Neural cell (in vitro differentiated cells): Measurements from ENCODE around the gene TAF6. TPM values are rescaled to one million over a fixed set of nuclear protein-coding genes. Genes with fewer than 3 reads are reported as not detected.

Experiments
- H2AFZ ChIP-seq: fragments of 200-600, 300-800 bp; sonication (generic), shearing (Covaris generic); 2 replicates; pipeline ENCODE4 v1.6.0; 2014; ENCODE audit warnings: low read depth, mild to moderate bottlenecking, antibody characterized with exemption, low read length, moderate library complexity
- H3F3A ChIP-seq: fragments of 200-600 bp; shearing (Covaris generic); 2 replicates; pipeline ENCODE4 v1.6.1; 2016; ENCODE audit warnings: mild to moderate bottlenecking, moderate library complexity, mixed read lengths, antibody characterized with exemption, low read length; ENCODE audit not compliant: insufficient read depth, poor library complexity, severe bottlenecking
- H3K27ac ChIP-seq: fragments of 200-600, 300-800 bp; sonication (generic), shearing (Covaris generic); 2 replicates; pipeline ENCODE4 v1.5.1; 2014; ENCODE audit warnings: mild to moderate bottlenecking, low read length, moderate library complexity
- H3K27me3 ChIP-seq: fragments of 300-800, 200-600 bp; sonication (generic), shearing (Covaris generic); 2 replicates; pipeline ENCODE4 v1.6.0; 2014; ENCODE audit warnings: mild to moderate bottlenecking, low read depth, low read length, moderate library complexity; ENCODE audit not compliant: insufficient read depth
- H3K36me3 ChIP-seq: fragments of 300-800, 200-600 bp; sonication (generic), shearing (Covaris generic); 2 replicates; pipeline ENCODE4 v1.5.1; 2014; ENCODE audit warnings: mild to moderate bottlenecking, antibody characterized with exemption, low read length, moderate library complexity; ENCODE audit not compliant: insufficient read depth
- H3K4me2 ChIP-seq: fragments of 300-800, 200-600 bp; sonication (generic), shearing (Covaris generic); 2 replicates; pipeline ENCODE4 v1.6.0; 2014; ENCODE audit warnings: mild to moderate bottlenecking, low read length
- H3K4me3 ChIP-seq: fragments of 300-800, 200-600 bp; sonication (generic), shearing (Covaris generic); 2 replicates; pipeline ENCODE4 v1.5.1; 2014; ENCODE audit warnings: mild to moderate bottlenecking, low read length, moderate library complexity
- H3K79me2 ChIP-seq: fragments of 200-600 bp; shearing (Covaris generic); replicated peaks from 2 replicates; pipeline ENCODE4 v1.6.0; 2014; ENCODE audit warnings: mild to moderate bottlenecking, low read length, moderate library complexity; ENCODE audit not compliant: insufficient read depth
- H3K9ac ChIP-seq: fragments of 300-800, 200-600 bp; sonication (generic), shearing (Covaris generic); 2 replicates; pipeline ENCODE4 v1.6.1; 2016; ENCODE audit warnings: mild to moderate bottlenecking, low read length, mixed read lengths
- H3K9me2 ChIP-seq: fragments of 200-600 bp; shearing (Covaris generic); 2 replicates; pipeline ENCODE4 v1.6.1; 2016; ENCODE audit warnings: mild to moderate bottlenecking, low read length, mixed read lengths; ENCODE audit not compliant: insufficient read depth
- H3K9me3 ChIP-seq: fragments of 200-600, 300-800 bp; sonication (generic), shearing (Covaris generic); 2 replicates; pipeline ENCODE4 v1.6.1; 2016; ENCODE audit warnings: mild to moderate bottlenecking, mixed run types, low read length, moderate library complexity, mixed read lengths
- H4K20me1 ChIP-seq: fragments of 200-600 bp; shearing (Covaris generic); 2 replicates; pipeline ENCODE4 v1.6.1; 2016; ENCODE audit warnings: mild to moderate bottlenecking, mixed run types; ENCODE audit not compliant: insufficient read depth
- CTCF ChIP-seq: fragments of 450-650 bp; IDR thresholded peaks from 2 replicates; pipeline ENCODE4 v1.5.1; 2014; ENCODE audit warnings: antibody characterized with exemption, mild to moderate bottlenecking, moderate library complexity; ENCODE audit not compliant: poor library complexity, severe bottlenecking
- EP300 ChIP-seq: fragments of 450-650 bp; conservative IDR thresholded peaks from 2 replicates; pipeline ENCODE4 v1.6.1; 2014; ENCODE audit warnings: antibody characterized with exemption, mild to moderate bottlenecking, moderate library complexity; ENCODE audit not compliant: poor library complexity, severe bottlenecking
- EZH2 ChIP-seq: fragments of 200-600, 300-800 bp; shearing (Covaris generic), sonication (generic); IDR thresholded peaks from 2 replicates; pipeline ENCODE4 v1.6.1; 2014; ENCODE audit warnings: antibody characterized with exemption, low read length, borderline replicate concordance, mild to moderate bottlenecking; ENCODE audit not compliant: insufficient read depth, poor library complexity, severe bottlenecking
- MXI1 ChIP-seq: fragments of 450-650 bp; conservative IDR thresholded peaks from 2 replicates; pipeline ENCODE4 v1.6.1; 2014; ENCODE audit warnings: antibody characterized with exemption, mild to moderate bottlenecking; ENCODE audit not compliant: poor library complexity, severe bottlenecking
- POLR2AphosphoS5 ChIP-seq: IDR thresholded peaks from 2 replicates; pipeline ENCODE4 v1.6.1; 2012
- RAD21 ChIP-seq: fragments of 450-650 bp; conservative IDR thresholded peaks from 2 replicates; pipeline ENCODE4 v1.6.1; 2014; ENCODE audit warnings: antibody characterized with exemption, mild to moderate bottlenecking, moderate library complexity
- REST ChIP-seq: IDR thresholded peaks from 2 replicates; pipeline ENCODE4 v1.6.1; 2012; ENCODE audit warnings: borderline replicate concordance
- SMC3 ChIP-seq: fragments of 450-650 bp; conservative IDR thresholded peaks from 2 replicates; pipeline ENCODE4 v1.6.1; 2014; ENCODE audit warnings: antibody characterized with exemption, mild to moderate bottlenecking, moderate library complexity; ENCODE audit not compliant: poor library complexity
- TAF1 ChIP-seq: IDR thresholded peaks from 2 replicates; pipeline ENCODE4 v1.6.1; 2012; ENCODE audit warnings: low read depth
- polyA plus RNA-seq: library from polyadenylated mRNA; depleted of rRNA; stranded (reverse); fragments of >200 nt; gene quantifications from 2 replicates; pipeline ENCODE4 v1.2.3, GENCODE V29; 2014

TAF6 gene
- polyA plus RNA-seq, 1 donor from 2014 or later = 23.4 TPM

- peaks cover 14% of the 10 kb centered on the region for H3K79me2 ChIP-seq
- H3F3A ChIP-seq = no peaks in the 10 kb centered on the region
- no peaks in the 10 kb centered on the region for H4K20me1 ChIP-seq
- no peaks in the 10 kb centered on the region for H3K27me3 ChIP-seq
- no peak overlapping the region for H3K9ac ChIP-seq
- no peaks in the 10 kb centered on the region for H3K36me3 ChIP-seq
- no peak overlapping the region for H2AFZ ChIP-seq
- no peak overlapping the region for H3K4me3 ChIP-seq
- no peak for TF ChIP-seq MXI1
- no peak for TF ChIP-seq REST
- no peak for TF ChIP-seq TAF1
- TF ChIP-seq POLR2AphosphoS5 = no peak
- TF ChIP-seq RAD21 = no peak
- no peak for TF ChIP-seq EZH2
- TF ChIP-seq EP300 = no peak
- TF ChIP-seq CTCF = no peak
- no peak for TF ChIP-seq SMC3
- H3K4me2 ChIP-seq = no peak overlapping the region
- H3K9me2 ChIP-seq = no peaks in the 10 kb centered on the region
- H3K9me3 ChIP-seq = no peaks in the 10 kb centered on the region
- no peak overlapping the region for H3K27ac ChIP-seq
These were observed 34.8 kb upstream of the TAF6 start for GRCh38 chr7:100153708-100154535.

GRCh38 chr7:100152937-100153666 is 33.9 kb upstream of the TAF6 start:
- H2AFZ ChIP-seq = no peak overlapping the region
- H3K27ac ChIP-seq = no peak overlapping the region
- H3K4me2 ChIP-seq = no peak overlapping the region
- no peaks in the 10 kb centered on the region for H3K9me3 ChIP-seq
- H3F3A ChIP-seq = no peaks in the 10 kb centered on the region
- H3K79me2 ChIP-seq = peaks cover 14% of the 10 kb centered on the region
- no peak for TF ChIP-seq POLR2AphosphoS5
- TF ChIP-seq TAF1 = no peak
- TF ChIP-seq SMC3 = no peak
- no peaks in the 10 kb centered on the region for H3K27me3 ChIP-seq
- H3K36me3 ChIP-seq = no peaks in the 10 kb centered on the region
- no peaks in the 10 kb centered on the region for H4K20me1 ChIP-seq
- no peak overlapping the region for H3K9ac ChIP-seq
- H3K4me3 ChIP-seq = no peak overlapping the region
- H3K9me2 ChIP-seq = no peaks in the 10 kb centered on the region
